Stimulated activated CD4-positive, alpha-beta T cell treated with anti-CD3 and anti-CD28 coated beads, Interleukin-4, amount 100 ng/mL, for 24 hours (primary cell): ENCODE results near the gene MFSD11.
A peak's percentile ranks its signal among the peaks of the same experiment; 100 is the strongest.
"Not testable (repeated sequence)": the region's sequence is repeated elsewhere in the genome, so short reads cannot be mapped to it uniquely, and the experiment has no call there.

ENCODE experiments used
- DNase-seq: peaks from one replicate; pipeline ENCODE4 v3.0.0-alpha.2; 2020

The MFSD11 gene

DNA sequence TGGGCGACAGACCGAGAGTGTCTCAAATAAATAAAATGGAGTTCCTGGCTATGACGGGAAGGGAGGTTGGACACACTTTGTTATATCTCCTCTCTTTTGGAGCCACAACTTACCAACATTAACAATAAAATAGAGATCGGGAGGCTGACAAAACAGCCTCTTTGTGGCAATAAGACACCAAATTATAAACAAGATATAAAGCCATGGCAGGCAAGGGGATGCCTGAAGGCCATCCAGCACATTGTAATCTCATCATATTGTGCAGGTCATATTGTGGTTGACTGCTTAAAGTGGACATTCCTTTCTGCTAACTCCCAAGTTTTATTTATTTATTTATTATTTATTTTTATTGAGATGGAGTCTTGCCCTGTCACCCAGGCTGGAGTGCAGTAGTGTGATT lies 70.4 kb downstream of the MFSD11 start:
- DNase-seq, result no peak

DNA sequence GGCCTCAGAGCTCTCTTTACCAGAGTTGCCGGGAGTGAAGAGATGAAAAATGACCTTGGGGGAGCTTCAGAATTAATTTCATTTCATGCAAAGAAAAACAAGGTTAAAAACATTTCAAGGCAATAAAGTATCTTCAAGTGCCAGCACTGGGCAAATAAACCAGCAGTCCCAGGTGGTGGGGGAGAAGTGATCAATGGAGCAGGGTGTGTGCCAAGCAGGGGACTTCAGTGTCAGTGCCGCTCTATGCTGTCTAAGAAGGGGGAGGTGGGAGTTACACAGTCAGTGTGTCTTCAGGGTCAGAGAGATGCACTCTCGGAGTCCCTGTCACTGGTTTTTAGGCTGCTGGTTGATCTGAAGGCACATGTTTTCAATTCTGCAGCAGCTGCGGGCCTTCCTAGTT lies 73.0 kb downstream of the MFSD11 start:
- DNase-seq, result no peak

DNA sequence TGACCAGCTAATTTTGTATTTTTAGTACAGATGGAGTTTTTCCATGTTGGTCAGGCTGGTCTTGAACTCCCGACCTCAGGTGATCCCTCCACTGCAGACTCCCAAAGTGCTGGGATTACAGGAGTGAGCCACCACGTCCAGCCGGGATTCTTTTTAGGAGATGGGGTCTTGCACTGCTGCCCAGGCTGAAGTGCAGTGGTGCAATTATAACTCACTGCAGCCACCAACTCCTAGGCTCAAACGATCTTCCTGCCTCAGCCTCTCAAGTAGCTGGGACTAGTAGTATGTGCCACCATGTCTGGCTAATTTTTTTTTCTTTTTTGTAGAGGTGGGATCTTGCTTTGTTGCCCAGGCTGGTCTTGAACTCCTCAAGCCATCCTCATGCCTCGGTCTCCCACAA lies 73.9 kb downstream of the MFSD11 start:
- DNase-seq, result no peak

DNA sequence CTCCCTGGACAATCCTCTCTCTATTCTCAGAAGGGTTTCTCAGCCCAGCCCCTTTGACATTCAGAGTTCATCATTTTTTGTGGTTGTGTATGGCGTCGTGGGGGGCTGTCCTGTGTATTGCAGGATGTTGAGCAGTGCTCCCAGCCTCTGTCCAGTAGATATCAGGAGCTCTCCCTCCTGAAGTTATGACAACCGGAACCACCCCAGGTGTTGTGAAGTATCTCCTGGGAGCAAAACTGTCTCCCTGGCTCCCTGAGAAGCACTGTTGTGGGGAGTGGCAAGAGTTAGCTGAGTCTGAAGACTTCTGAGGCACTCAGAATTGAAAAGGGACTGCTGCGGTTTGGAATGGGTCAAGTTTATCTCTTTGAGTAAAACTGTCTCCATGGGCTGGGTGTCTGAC lies 74.3 kb downstream of the MFSD11 start:
- DNase-seq, result no peak

DNA sequence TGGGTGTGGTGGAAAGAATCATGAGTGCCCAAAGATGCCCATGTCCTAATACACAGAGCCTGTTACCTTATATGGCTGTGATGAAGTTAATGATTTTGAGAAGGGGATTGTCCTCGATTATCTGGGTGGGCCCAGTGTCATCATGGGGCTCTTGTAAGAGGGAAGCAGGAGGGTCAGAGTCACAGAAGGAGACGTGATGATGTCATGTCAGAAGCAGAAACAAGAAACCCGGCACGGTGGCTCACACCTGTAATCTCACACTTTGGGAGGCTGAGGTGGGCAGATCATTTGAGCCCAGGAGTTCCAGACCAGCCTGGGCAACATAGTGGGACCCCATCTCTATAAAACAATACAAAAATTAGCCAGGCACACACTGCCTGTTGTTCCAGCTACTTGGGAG lies 75.0 kb downstream of the MFSD11 start:
- DNase-seq, result no peak

DNA sequence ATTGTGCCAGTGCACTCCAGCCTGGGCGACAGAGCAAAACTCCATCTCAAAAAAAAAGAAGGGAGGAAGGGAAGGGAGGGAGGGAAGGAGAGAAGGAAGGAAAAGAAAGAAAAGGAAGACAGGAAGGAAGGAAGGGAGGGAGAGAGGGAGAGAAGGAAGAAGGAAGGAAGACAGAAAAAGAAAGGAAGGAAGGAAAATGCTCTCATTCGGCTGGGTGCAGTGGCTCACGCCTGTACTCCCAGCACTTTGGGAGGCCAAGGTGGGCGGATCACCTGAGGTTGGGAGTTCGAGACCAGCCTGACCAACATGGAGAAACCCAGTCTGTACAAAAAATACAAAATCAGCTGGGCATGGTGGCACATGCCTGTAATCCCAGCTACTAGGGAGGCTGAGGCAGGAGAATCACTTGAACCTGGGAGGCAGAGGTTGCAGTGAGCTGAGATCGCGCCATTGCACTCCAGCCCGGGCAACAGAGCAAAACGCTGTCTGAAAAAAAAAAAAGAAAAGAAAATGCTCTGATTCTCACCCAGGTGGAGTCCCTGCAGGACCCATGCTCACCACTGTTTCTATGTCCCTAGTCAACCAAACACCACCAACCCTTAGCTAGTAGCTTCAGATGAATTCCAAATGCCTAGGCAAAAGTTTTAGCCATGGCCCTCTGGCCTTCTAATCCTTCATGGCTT lies 78.1 kb downstream of the MFSD11 start:
- DNase-seq, result not testable (repeated sequence)

DNA sequence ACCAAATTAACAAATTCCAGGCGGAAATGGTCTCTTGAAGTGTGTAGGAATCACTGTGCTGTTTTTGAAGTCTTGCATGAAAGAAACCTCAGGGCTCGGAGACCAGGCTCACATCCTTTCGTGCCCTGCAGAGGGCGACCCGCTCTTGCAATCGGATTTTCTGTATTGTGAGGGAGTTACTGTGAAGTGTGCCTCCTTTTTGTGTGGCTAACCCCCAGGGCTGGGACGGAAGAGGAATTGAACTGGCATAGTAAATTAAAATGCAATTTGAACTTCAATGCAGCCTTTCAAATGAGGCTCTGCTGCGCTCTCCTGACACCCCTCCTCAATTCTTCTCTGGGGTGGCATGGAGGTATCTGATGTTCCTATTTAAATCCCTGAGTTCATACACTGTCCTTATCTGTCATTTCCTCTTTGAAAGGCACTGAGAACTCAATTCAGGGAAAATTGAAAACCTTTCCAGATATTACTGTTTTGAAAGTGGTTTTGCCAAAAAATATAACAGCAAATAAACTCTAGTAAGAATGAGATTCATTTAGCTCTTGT lies 78.7 kb downstream of the MFSD11 start:
- peak; percentile 56 for DNase-seq

DNA sequence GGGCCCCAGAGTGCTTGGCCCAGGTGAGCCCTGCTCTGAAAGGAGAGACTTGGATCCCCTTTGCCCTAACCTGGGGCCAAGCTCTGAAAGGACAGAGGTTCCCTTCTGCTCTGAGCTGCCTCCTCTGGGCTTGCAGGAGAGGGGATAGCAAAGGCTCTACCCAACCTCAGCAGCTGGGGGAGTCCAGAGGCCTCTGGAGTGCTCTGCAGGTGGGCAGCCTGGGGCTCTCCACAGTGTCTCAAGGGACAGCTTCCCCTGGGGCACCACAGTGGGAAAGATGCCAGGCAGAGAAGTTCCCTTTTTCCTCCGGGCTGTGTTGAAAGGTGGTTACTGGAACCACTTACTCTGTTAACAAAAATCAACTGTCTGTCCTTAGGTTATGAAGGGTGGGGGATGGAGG lies 82.1 kb downstream of the MFSD11 start:
- DNase-seq, result no peak

DNA sequence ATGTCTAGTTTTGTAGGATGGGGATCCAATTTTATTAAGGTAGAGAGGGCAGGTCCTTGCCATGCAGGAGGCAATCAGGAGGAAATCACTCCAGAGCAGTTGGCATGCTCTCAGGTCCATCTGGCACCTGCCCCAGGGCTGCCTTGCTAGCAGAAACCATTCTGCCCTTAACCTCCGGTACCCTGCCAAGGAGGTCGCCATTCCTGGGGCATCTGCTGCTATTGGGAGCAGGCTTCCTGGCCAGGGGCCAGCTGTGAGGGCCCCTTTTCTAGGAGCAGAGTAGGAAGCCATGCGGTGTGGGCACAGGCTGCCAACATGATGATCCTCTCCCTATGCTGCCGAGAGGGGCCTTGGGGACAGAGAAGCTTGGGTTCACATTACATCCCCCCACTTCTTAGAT lies 82.6 kb downstream of the MFSD11 start:
- no peak for DNase-seq

DNA sequence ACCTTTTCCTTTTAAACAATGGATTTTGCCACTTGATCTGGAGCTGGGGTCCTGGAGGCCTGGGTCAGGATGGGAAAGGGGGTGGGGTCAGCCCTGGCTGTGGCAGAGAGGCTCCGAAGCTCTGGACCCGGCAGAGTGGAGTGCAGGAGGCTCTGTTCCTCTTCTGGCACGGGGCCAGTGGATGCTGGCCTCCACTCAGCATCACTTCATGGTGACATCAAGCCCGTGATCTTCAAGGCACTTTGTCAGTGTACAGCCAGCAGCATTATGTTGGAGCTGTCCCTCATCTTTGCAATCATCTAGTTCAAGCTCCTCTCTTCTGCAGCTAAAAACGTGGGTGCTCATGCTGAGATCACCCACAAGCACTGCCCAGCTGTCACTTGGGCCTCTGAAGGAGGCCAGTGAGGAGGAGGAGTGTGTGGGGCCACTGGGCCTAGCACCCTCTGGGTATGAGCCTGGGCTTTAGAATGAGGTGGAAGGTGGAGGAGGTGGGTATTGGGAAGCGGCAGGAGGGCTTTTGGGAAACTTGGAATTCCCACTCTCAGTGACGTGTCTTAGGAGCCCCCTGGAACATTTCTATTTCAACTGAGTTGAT lies 84.4 kb downstream of the MFSD11 start:
- no peak for DNase-seq

DNA sequence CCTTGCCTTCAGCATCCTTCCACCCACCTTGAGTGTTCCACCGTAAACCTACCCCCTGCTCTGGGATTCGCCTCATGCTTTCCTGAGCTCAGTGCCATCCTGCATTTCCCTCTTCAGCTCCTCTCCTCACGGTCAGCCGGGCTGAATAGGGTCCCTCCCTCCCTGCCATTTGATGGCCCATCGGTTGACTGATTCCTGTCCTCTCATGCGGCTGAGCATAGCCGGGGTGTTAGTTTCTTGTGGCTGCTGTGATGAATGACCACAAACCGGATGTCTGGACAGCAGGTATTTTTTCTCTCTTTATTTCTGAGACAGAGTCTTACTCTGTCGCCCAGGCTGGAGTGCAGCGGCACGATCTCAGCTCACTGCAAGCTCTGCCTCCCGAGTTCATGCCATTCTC lies 86.2 kb downstream of the MFSD11 start:
- no peak for DNase-seq

DNA sequence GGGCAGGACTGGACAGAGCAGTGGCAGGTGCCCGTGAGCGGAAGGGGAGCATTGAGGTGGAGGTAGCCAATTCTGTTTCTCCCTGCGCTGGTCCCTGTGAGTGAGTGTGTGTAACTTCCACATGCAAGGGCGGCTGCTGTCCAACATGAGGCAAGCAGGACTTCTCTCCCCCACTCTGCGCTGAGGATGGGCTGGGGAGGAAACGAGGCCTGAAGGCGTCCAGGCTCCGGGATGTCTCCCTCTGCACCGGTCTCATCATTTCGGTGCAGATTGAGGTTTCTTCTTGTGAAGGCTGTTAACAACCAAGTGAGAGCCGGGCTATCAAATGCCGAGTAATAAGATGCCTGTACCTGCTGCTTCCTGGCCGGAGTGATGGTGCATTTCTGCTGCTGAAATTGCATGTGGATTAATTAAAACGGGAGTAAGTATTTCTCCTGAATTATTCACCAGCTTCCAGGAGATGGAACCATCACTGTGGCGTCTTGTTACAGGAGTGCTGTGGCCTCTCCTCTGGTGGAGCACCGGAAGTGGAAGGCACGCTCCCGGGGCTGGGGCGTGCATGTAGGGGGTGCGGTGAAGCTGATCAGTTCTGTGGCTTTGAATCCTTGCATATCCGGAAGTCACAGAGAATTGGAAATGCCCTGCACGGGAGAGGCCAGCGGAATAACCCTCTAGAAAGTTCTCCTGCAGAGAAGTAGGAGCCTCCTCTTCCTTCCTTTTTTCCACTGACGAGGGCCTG lies 88.6 kb downstream of the MFSD11 start:
- DNase-seq, result no peak

DNA sequence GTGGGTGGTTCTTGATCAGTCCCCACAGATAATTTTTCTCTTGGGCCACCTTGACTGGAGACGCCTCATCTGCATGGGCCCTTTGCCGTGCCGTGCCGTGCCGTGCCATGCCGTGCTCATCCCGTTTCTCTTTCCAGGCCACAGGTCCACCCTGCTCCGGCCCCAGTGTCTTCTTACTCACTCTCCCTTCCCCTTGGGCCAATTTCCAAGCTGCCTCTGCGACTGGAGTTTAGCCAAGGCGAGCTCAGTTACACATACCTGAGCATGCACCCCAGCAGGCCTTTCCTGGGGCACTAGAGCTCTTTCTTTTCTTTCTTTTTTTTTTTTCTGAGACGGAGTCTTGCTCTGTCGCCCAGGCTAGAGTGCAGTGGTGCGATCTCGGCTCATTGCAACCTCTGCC lies 89.8 kb downstream of the MFSD11 start:
- DNase-seq, result no peak
